ENCODE results near the gene MAPK8IP1.

MAPK8IP1 gene

GRCh38 chr11:45945397-45945999 lies 60.0 kb downstream of the MAPK8IP1 start:
- no peak for DNase-seq (ENCODE audit: low spot score)

- no peak for DNase-seq (ENCODE audit: low spot score)
These were observed 62.4 kb downstream of the MAPK8IP1 start for GRCh38 chr11:45947885-45948284.

GRCh38 chr11:45948356-45948755 lies 62.9 kb downstream of the MAPK8IP1 start:
- no peak for DNase-seq (ENCODE audit: low spot score)

- DNase-seq (ENCODE audit: low spot score) = peak; percentile 20
These were observed 64.5 kb downstream of the MAPK8IP1 start for GRCh38 chr11:45949992-45950407.
